Measurements from ENCODE around the gene DNAJB8. TPM values are rescaled to one million over a fixed set of nuclear protein-coding genes. Genes with fewer than 3 reads are reported as not detected.

The DNAJB8 gene
- total and polyA plus RNA-seq, 9 of the 15 experiments (the other 6 are each of a cell fraction or from before 2014, with no cell fraction given) = not detected

DNA sequence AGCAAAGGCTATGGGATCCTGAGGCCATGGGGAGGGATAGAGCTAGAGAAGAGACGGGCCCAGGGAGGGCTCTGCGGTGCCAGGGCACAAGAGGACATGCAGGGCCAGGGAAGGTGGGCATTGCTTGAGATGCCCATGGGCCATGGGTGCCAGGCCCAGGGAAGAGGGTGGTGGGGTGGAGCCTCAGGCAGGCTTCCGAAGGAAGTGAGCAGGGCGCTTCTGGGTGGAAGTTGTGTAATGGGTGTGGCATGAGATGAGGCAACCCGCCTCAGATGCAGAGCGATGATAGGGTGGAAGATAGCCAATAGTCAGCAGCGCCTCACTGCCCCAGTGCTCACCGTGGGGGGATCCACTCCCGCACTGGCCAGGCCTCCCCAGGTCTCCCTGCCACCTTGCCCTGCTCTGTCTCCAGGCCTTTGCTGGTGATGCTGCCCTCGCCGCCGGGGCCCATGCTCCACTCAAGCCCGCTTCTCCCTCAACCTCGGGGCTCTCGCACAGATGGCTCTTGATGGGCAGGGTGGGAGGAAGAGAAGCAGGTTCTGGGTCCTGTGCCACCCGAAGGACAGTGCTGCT, 51.4 kb downstream of the DNAJB8 start (continued):
- peak; percentile 36; the same call in 1 of the 2 replicates for TF ChIP-seq MGA (IDR thresholded peaks at IDR 0.05)
- TF ChIP-seq NEUROD1 (IDR thresholded peaks at IDR 0.05; ENCODE audit: borderline replicate concordance, low read depth, low read length, partially characterized antibody) = peak; percentile 56
- TF ChIP-seq STAG1 (CRISPR knock-in tag; IDR thresholded peaks at IDR 0.05; ENCODE audit: borderline replicate concordance) = no peak
- TF ChIP-seq PTTG1 (tag; IDR thresholded peaks at IDR 0.05; ENCODE audit: low read depth) = no peak
- TF ChIP-seq KLF13 (tag; IDR thresholded peaks at IDR 0.05; ENCODE audit: borderline replicate concordance, low read depth) = peak; percentile 10; the same call in 1 of the 2 replicates
- TF ChIP-seq MIER1 (IDR thresholded peaks at IDR 0.05; ENCODE audit: low read depth) = no peak
- TF ChIP-seq, protein P1, sequence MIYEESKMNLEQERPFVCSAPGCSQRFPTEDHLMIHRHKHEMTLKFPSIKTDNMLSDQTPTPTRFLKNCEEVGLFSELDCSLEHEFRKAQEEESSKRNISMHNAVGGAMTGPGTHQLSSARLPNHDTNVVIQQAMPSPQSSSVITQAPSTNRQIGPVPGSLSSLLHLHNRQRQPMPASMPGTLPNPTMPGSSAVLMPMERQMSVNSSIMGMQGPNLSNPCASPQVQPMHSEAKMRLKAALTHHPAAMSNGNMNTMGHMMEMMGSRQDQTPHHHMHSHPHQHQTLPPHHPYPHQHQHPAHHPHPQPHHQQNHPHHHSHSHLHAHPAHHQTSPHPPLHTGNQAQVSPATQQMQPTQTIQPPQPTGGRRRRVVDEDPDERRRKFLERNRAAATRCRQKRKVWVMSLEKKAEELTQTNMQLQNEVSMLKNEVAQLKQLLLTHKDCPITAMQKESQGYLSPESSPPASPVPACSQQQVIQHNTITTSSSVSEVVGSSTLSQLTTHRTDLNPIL (CRISPR knock-in tag; IDR thresholded peaks at IDR 0.05) = no peak
- TF ChIP-seq, protein P2, sequence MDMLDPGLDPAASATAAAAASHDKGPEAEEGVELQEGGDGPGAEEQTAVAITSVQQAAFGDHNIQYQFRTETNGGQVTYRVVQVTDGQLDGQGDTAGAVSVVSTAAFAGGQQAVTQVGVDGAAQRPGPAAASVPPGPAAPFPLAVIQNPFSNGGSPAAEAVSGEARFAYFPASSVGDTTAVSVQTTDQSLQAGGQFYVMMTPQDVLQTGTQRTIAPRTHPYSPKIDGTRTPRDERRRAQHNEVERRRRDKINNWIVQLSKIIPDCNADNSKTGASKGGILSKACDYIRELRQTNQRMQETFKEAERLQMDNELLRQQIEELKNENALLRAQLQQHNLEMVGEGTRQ (CRISPR knock-in tag; IDR thresholded peaks at IDR 0.05) = no peak
- no peak; the same call in 1 of the 2 replicates for TF ChIP-seq POLR2H (tag; IDR thresholded peaks at IDR 0.05; ENCODE audit: low read depth)

Measured in K562 (cell line).